Vagina (tissue), 2 donors: ENCODE data around the gene TFPI. TPM values are rescaled to one million over a fixed set of nuclear protein-coding genes. Genes with fewer than 3 reads are reported as not detected.
A peak's percentile ranks its signal among the peaks of the same experiment; 100 is the strongest.

Source experiments
- DNase-seq, 2 donors: peaks; one replicate each; pipeline ENCODE4 v3.0.0-alpha.2; 2017; ENCODE audit errors: extremely low spot score in 2 of 2
- H3K27ac ChIP-seq: fragments of 200-600 bp; sonication (generic); one replicate; pipeline ENCODE4 v1.5.1; 2019
- H3K27me3 ChIP-seq: fragments of 200-600 bp; sonication (generic); one replicate; pipeline ENCODE4 v1.5.1; 2019
- H3K36me3 ChIP-seq, 2 donors: fragments of 200-600 bp; sonication (generic); one replicate each; pipeline ENCODE4 v1.5.1; 2017 to 2019
- H3K4me1 ChIP-seq: fragments of 200-600 bp; sonication (generic); one replicate; pipeline ENCODE4 v1.5.1; 2019
- H3K4me3 ChIP-seq, 2 donors: fragments of 200-600 bp; sonication (generic); 1 replicate in 1 of 2; 2 replicates in 1 of 2; pipeline ENCODE4 v1.5.1; 2016 to 2019
- H3K9me3 ChIP-seq: fragments of 200-600 bp; sonication (generic); one replicate; pipeline ENCODE4 v1.5.1; 2019
- POLR2A ChIP-seq, 2 donors: fragments of 450-650 bp; IDR thresholded peaks; one replicate each; pipeline ENCODE4 v1.6.1; 2017; ENCODE audit warnings: antibody characterized with exemption in 2 of 2, mild to moderate bottlenecking in 2 of 2, moderate library complexity in 2 of 2
- POLR2AphosphoS5 ChIP-seq, 2 donors: sonication (generic); formaldehyde crosslinking; IDR thresholded peaks; one replicate each; pipeline ENCODE4 v1.9.0; 2017; ENCODE audit warnings: antibody characterized with exemption in 2 of 2, mild to moderate bottlenecking in 2 of 2, low read depth in 1 of 2; ENCODE audit not compliant: insufficient read depth in 1 of 2
- intact Hi-C: fragments of 100-400 bp; cut with DNase I; formaldehyde crosslinking; loops from one replicate; pipeline ENCODE4 v1.15.1; 2023
- total RNA-seq: library from RNA; depleted of rRNA; stranded (reverse); fragments of >200 nt; gene quantifications from one replicate; pipeline ENCODE4 v1.2.3, GENCODE V29; 2016
- TF ChIP-seq, protein P1 (sequence below), 3 experiments: fragments of 450-650 bp in 2 of 3; fragments of 200-600 bp in 1 of 3; sonication (generic) in 1 of 3; IDR thresholded peaks; one replicate each; pipeline ENCODE4 v1.5.1; 2017 to 2019; ENCODE audit warnings: antibody characterized with exemption in 3 of 3, mild to moderate bottlenecking in 2 of 3, moderate library complexity in 2 of 3

The TFPI gene
- total RNA-seq, 1 donor from 2014 or later: 68.8 TPM

DNA sequence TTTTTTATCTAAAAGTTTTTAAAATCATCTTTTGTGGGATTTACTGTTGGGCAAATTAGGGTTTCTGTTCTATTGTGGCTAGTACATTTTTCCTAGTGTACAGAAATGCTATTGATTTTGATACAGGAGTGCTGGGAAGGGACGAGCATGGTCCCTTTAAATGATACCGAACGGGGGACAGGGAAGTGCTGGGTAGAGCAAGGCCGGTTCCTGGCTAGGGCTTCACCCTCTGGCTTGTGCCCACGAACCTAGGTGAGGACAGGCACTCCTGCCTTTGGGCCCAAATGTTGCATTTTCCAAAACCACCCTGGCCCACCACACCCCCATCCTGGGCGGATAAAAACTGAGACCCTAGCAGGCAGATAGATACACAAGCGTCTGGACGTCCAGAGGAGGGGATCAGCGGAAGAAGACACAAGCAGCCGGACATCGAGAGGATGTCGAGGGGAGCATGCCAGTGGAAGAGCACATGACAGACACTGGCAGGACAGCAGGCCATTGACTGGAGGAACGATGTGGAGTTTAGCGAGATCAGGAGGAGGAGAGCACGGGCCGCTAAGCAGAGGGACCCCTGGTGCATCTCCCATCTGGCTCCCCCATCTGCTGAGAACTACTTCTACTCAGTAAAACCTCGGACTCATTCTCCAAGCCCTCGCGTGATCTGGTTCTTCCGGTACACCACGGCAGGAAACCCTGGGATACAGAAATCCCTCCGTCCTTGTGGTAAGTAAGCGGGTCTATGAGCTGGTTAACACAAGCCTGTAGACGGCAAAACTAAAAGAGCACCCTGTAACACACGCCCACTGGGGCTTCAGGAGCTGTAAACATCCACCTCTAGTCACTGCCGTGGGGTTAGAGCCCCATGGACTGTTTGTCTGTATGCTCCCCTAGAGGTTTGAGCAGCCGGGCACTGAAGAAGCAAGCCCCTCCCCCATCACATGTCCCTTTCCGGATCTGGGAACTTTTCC, 92.7 kb downstream of the TFPI start:
- H3K36me3 ChIP-seq: no peaks in the 10 kb centered on the region
- H3K27ac ChIP-seq: no peak overlapping the region
- H3K9me3 ChIP-seq: no peaks in the 10 kb centered on the region
- H3K4me1 ChIP-seq: no peaks in the 10 kb centered on the region
- intact Hi-C loops: no loop called here
- DNase-seq: no peak
- TF ChIP-seq POLR2AphosphoS5 (IDR thresholded peaks at IDR 0.05; ENCODE audit: insufficient read depth in 1 of 2, low read depth in 1 of 2) (no peak), POLR2A (IDR thresholded peaks at IDR 0.05) (no peak)
- TF ChIP-seq, protein P1, sequence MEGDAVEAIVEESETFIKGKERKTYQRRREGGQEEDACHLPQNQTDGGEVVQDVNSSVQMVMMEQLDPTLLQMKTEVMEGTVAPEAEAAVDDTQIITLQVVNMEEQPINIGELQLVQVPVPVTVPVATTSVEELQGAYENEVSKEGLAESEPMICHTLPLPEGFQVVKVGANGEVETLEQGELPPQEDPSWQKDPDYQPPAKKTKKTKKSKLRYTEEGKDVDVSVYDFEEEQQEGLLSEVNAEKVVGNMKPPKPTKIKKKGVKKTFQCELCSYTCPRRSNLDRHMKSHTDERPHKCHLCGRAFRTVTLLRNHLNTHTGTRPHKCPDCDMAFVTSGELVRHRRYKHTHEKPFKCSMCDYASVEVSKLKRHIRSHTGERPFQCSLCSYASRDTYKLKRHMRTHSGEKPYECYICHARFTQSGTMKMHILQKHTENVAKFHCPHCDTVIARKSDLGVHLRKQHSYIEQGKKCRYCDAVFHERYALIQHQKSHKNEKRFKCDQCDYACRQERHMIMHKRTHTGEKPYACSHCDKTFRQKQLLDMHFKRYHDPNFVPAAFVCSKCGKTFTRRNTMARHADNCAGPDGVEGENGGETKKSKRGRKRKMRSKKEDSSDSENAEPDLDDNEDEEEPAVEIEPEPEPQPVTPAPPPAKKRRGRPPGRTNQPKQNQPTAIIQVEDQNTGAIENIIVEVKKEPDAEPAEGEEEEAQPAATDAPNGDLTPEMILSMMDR (IDR thresholded peaks at IDR 0.05): no peak
- H3K27me3 ChIP-seq: no peaks in the 10 kb centered on the region
- H3K4me3 ChIP-seq: peak overlapping the region in 1 of 2 donors; percentile 26

- no peaks in the 10 kb centered on the region for H3K4me1 ChIP-seq
- no peaks in the 10 kb centered on the region for H3K36me3 ChIP-seq
- intact Hi-C loops: no loop called here
- no peak for DNase-seq
- H3K9me3 ChIP-seq: no peaks in the 10 kb centered on the region
- no peak overlapping the region for H3K27ac ChIP-seq
- H3K4me3 ChIP-seq: no peak overlapping the region
- TF ChIP-seq POLR2A (IDR thresholded peaks at IDR 0.05) (no peak), POLR2AphosphoS5 (IDR thresholded peaks at IDR 0.05; ENCODE audit: insufficient read depth in 1 of 2, low read depth in 1 of 2) (no peak)
- TF ChIP-seq, protein P1 (IDR thresholded peaks at IDR 0.05): no peak
- H3K27me3 ChIP-seq: no peaks in the 10 kb centered on the region
Observed at GRCh38 chr2:187459256-187459655, 95.0 kb downstream of the TFPI start.

GRCh38 chr2:187453078-187453641, 101.1 kb downstream of the TFPI start:
- H3K27ac ChIP-seq: no peak overlapping the region
- TF ChIP-seq, protein P1 (IDR thresholded peaks at IDR 0.05): peak in 2 of 3 experiments; percentile 47 to 56
- TF ChIP-seq POLR2AphosphoS5 (IDR thresholded peaks at IDR 0.05; ENCODE audit: insufficient read depth in 1 of 2, low read depth in 1 of 2): no peak
- DNase-seq: no peak
- H3K27me3 ChIP-seq: no peaks in the 10 kb centered on the region
- no peaks in the 10 kb centered on the region for H3K4me1 ChIP-seq
- no peaks in the 10 kb centered on the region for H3K9me3 ChIP-seq
- no peak overlapping the region for H3K4me3 ChIP-seq
- no peaks in the 10 kb centered on the region for H3K36me3 ChIP-seq
- intact Hi-C loops: loop anchor here (5.0 kb wide), 1 partner anchor 591 kb away; no protein-coding TSS in a partner anchor

GRCh38 chr2:187451510-187451909, 102.7 kb downstream of the TFPI start:
- Histone ChIP-seq H3K4me1 (no peaks in the 10 kb centered on the region), H3K4me3 (no peak overlapping the region), H3K27me3 (no peaks in the 10 kb centered on the region), H3K27ac (no peak overlapping the region), H3K9me3 (no peaks in the 10 kb centered on the region), H3K36me3 (no peaks in the 10 kb centered on the region)
- TF ChIP-seq, protein P1 (IDR thresholded peaks at IDR 0.05): no peak
- TF ChIP-seq POLR2AphosphoS5 (IDR thresholded peaks at IDR 0.05; ENCODE audit: insufficient read depth in 1 of 2, low read depth in 1 of 2): no peak
- DNase-seq: no peak
- intact Hi-C loops: loop anchor here (5.0 kb wide), 1 partner anchor 589 kb away; no protein-coding TSS in a partner anchor
